Thoracic aorta (tissue), 2 donors: ENCODE results near the gene VRTN. TPM values are rescaled to one million over a fixed set of nuclear protein-coding genes. Genes with fewer than 3 reads are reported as not detected.

ENCODE experiments used
- ATAC-seq: fragments of 150-250 bp; one replicate; pipeline ENCODE4 v1.8.0; 2017; ENCODE audit warnings: low read depth; ENCODE audit not compliant: insufficient number of reproducible peaks, low FRiP score
- DNase-seq: peaks from one replicate; pipeline ENCODE4 v3.0.0-alpha.2; 2020; ENCODE audit warnings: low spot score
- H3K27ac ChIP-seq, 2 donors: fragments of 200-600 bp; sonication (generic); 1 replicate in 1 of 2; 2 replicates in 1 of 2; pipeline ENCODE4 v1.5.1; 2016; ENCODE audit warnings: mild to moderate bottlenecking in 2 of 2, moderate library complexity in 2 of 2
- H3K27me3 ChIP-seq: fragments of 200-600 bp; sonication (generic); replicated peaks from 2 replicates; pipeline ENCODE4 v1.6.0; 2016; ENCODE audit warnings: mild to moderate bottlenecking; ENCODE audit not compliant: insufficient read depth
- H3K36me3 ChIP-seq: fragments of 200-600 bp; sonication (generic); one replicate; pipeline ENCODE4 v1.5.1; 2016
- H3K4me1 ChIP-seq, 2 donors: fragments of 200-600 bp; sonication (generic); 1 replicate in 1 of 2; 2 replicates in 1 of 2; pipeline versions ENCODE4 v1.5.1 to v1.6.0; 2016; ENCODE audit warnings: low read depth in 2 of 2, mild to moderate bottlenecking in 1 of 2; ENCODE audit not compliant: control insufficient read depth in 1 of 2
- H3K4me3 ChIP-seq: fragments of 200-600 bp; sonication (generic); 2 replicates; pipeline ENCODE4 v1.5.1; 2016; ENCODE audit warnings: mild to moderate bottlenecking
- H3K9me3 ChIP-seq: fragments of 200-600 bp; sonication (generic); 2 replicates; pipeline ENCODE4 v1.5.1; 2016
- CTCF ChIP-seq: fragments of 200-600 bp; sonication (generic); IDR thresholded peaks from one replicate; pipeline ENCODE4 v1.5.1; 2019; ENCODE audit warnings: antibody characterized with exemption
- total RNA-seq, 2 donors: library from RNA; depleted of rRNA; stranded (reverse); fragments of >200 nt; gene quantifications; one replicate each; pipeline versions ENCODE4 v1.1.0 to v1.2.3, GENCODE V29; 2016

VRTN gene
- total RNA-seq, 2 donors from 2014 or later, result not detected

DNA sequence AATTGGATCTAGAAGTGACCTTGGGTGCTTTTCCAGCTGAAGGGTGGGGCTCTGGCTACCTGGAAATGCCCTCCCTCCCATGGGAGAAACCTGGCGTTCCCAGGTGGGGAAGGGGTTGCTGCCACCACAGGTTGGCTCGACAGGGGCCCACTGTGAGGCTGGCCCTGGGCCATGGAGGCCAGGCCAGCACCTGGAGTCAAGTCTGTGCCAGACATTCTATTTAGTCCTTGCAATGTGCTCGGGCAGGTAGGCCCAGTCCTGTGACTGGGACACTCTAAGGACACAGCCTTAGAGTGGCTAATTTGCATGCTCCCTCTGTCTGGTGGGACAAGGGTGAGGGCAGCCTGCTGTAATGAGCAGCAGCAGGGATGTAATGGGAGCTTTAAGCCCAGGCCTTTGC lies 11.9 kb downstream of the VRTN start:
- Histone ChIP-seq H3K9me3 (no peaks in the 10 kb centered on the region), H3K27me3 (no peaks in the 10 kb centered on the region), H3K4me1 (no peaks in the 10 kb centered on the region), H3K27ac (no peak overlapping the region), H3K4me3 (no peak overlapping the region), H3K36me3 (no peaks in the 10 kb centered on the region)
- TF ChIP-seq CTCF, result no peak
- DNase-seq (no peak), ATAC-seq (no peak)

DNA sequence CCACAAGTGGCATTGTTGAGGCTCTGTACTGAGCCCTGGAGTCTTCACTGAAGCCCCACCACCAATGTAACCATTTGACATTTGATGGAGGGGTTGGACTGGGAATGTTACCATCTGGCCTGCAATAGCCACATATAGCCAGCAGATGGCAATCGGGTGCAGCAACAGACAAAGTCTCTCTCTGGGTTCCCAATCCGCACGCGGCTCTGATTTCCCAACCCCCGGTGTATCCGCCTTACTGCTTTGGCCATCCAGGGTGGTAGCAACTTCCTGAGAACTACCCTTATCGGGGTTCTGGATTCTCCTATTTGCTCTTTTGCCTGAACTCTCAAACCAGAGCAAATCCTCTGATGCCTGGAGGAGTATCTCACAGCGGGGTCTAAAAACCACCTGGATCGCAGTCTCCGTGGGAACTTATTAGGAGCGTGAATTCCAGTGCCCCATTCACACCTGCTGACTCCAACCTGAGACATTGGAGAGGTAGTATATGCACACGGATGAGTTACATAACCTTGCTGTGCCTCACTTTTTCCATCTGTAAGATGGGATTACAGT lies 14.2 kb downstream of the VRTN start:
- H3K9me3 ChIP-seq, result no peaks in the 10 kb centered on the region
- DNase-seq (peak; percentile 57), ATAC-seq (no peak)
- H3K36me3 ChIP-seq, result no peaks in the 10 kb centered on the region
- H3K4me3 ChIP-seq, result no peak overlapping the region
- H3K4me1 ChIP-seq, result no peaks in the 10 kb centered on the region
- peak; percentile 98 for TF ChIP-seq CTCF
- no peaks in the 10 kb centered on the region for H3K27me3 ChIP-seq
- H3K27ac ChIP-seq, result no peak overlapping the region

DNA sequence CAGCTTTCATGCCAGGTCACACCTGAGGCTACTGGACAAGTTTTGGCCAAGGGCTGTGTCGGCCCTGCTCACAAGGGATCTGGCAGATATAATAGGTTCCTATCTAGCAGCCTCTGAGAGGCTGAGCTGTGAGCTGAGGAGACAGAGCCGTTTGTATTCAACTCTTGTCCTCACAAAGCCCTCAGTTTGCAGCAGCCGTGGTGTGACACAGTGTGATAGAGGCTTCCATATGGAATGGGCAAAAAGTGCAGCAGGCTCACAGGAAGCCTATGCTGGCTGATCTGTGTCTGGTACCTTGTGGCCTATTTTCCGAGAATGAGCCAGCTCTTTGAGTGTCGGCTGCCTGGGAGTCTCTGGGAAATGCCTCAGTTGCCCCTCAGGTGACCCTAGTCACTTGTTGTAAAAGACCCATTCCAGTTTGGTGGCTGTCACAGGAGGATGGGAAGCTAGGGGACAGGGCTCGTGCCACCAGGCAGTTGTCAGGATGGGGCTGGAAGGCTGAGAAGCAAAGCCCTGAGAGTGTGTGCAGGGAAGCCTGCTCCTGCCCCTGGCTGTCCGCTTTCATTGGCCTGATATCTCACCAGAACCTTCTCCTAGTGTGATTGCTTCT lies 16.1 kb downstream of the VRTN start:
- no peak overlapping the region for H3K4me3 ChIP-seq
- H3K4me1 ChIP-seq, result no peaks in the 10 kb centered on the region
- H3K9me3 ChIP-seq, result no peaks in the 10 kb centered on the region
- no peaks in the 10 kb centered on the region for H3K36me3 ChIP-seq
- DNase-seq, result no peak
- no peak for TF ChIP-seq CTCF
- H3K27ac ChIP-seq, result no peak overlapping the region
- H3K27me3 ChIP-seq, result no peaks in the 10 kb centered on the region
- no peak for ATAC-seq

DNA sequence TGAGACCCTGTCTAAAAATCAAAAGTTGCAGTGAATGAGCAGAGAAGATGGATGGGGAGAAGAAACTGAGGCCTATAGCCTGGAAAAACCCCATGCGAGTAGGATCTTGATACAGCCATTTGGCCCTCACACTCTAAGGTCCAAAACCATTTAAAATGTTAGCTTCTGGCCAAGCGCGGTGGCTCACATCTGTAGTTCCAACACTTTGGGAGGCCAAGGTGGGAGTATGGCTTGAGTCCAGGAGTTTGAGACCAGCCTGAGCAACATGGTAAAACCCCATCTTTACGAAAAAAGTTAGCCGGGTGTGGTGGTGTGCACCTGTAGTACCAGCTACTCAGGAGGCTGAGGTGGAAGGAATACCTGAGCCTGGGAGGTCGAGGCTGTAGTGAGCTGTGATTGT lies 19.8 kb downstream of the VRTN start:
- Histone ChIP-seq H3K9me3 (no peaks in the 10 kb centered on the region), H3K36me3 (no peaks in the 10 kb centered on the region), H3K27ac (no peak overlapping the region), H3K4me3 (no peak overlapping the region), H3K4me1 (no peaks in the 10 kb centered on the region), H3K27me3 (no peaks in the 10 kb centered on the region)
- DNase-seq, result no peak
- TF ChIP-seq CTCF, result no peak
- ATAC-seq, result no peak

DNA sequence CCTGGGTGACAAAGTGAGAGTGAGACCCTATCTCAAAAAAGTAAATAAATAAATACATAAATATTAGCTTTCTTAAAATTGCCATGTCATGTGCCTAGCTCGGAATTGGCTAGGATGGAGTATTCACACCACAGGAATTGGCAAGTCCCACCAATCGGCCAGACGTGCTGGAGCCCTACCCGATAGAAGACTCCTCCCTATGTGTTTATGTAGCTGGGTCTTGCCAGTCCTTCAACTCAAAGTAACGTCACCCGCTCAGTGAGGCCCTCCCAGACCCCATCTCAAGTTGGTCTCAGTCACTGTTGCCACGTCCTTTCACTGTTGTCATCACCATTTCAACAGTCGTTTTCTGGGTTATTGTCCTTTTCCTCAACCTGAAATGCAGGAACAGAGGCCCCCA lies 20.2 kb downstream of the VRTN start:
- Histone ChIP-seq H3K36me3 (no peaks in the 10 kb centered on the region), H3K27me3 (no peaks in the 10 kb centered on the region), H3K27ac (no peak overlapping the region), H3K4me3 (no peak overlapping the region), H3K4me1 (no peaks in the 10 kb centered on the region), H3K9me3 (no peaks in the 10 kb centered on the region)
- ATAC-seq, result no peak
- no peak for TF ChIP-seq CTCF
- DNase-seq, result no peak
